Measurements from ENCODE around the gene AKAP12. TPM values are rescaled to one million over a fixed set of nuclear protein-coding genes. Genes with fewer than 3 reads are reported as not detected.

The AKAP12 gene
- total RNA-seq, 1 donor from 2014 or later, result 40.8 TPM

DNA sequence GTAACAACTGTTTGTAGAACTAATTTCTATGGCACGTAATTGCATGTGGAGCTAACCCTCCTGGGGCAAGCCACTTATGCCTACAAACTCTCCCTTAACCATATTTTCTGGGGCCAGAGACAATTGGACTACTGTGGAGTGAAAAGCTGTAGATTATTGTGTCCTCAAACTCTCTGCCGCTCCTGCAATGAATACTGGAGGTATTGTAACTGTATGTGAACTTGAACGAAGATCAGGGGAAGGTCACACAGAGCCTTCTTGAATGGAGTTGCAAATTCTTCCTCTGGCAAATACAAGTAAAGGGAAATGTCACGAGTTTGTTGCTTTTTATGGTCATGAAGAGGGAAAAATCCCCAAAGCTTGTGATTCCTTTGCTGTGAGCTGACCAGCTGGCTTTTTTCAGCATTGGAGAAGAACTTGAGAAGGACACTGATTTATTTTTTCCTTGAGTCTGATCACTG lies 18.2 kb downstream of the AKAP12 start:
- H3K36me3 ChIP-seq, result no peaks in the 10 kb centered on the region
- intact Hi-C loops (cut with DNase I), result no loop called here
- H3K9me3 ChIP-seq, result no peaks in the 10 kb centered on the region
- peaks cover 13% of the 10 kb centered on the region for H3K4me1 ChIP-seq
- H3K4me3 ChIP-seq, result no peak overlapping the region
- TF ChIP-seq, protein P1, sequence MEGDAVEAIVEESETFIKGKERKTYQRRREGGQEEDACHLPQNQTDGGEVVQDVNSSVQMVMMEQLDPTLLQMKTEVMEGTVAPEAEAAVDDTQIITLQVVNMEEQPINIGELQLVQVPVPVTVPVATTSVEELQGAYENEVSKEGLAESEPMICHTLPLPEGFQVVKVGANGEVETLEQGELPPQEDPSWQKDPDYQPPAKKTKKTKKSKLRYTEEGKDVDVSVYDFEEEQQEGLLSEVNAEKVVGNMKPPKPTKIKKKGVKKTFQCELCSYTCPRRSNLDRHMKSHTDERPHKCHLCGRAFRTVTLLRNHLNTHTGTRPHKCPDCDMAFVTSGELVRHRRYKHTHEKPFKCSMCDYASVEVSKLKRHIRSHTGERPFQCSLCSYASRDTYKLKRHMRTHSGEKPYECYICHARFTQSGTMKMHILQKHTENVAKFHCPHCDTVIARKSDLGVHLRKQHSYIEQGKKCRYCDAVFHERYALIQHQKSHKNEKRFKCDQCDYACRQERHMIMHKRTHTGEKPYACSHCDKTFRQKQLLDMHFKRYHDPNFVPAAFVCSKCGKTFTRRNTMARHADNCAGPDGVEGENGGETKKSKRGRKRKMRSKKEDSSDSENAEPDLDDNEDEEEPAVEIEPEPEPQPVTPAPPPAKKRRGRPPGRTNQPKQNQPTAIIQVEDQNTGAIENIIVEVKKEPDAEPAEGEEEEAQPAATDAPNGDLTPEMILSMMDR (IDR thresholded peaks at IDR 0.05), result no peak
- H3K27ac ChIP-seq, result no peak overlapping the region
- ATAC-seq (no peak), DNase-seq (no peak)
- H3K27me3 ChIP-seq, result no peaks in the 10 kb centered on the region

DNA sequence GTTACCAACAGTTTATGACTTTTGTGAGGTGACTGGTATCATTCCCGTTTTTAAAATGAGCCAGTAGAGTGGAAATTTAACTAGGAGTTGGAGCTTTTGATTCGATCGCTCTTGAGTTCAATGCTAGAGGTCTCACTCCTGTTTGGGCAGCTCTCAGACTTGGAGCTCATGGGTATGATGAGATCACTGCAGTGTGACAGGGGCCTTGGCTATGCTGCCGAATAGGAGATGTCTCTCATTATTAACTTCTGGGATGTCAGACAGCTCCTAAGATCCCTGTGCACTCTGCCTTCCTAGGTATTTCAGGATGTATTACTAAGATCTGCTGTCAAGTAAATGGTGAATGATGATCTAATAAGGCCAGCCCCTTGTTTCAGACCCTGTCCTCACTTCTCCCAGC lies 20.4 kb downstream of the AKAP12 start:
- no peaks in the 10 kb centered on the region for H3K9me3 ChIP-seq
- ATAC-seq, result no peak
- DNase-seq, result no peak
- no peaks in the 10 kb centered on the region for H3K27me3 ChIP-seq
- intact Hi-C loops (cut with DNase I), result no loop called here
- H3K4me3 ChIP-seq, result no peak overlapping the region
- peaks cover 6% of the 10 kb centered on the region for H3K4me1 ChIP-seq
- TF ChIP-seq, protein P1 (IDR thresholded peaks at IDR 0.05), result no peak
- no peak overlapping the region for H3K27ac ChIP-seq
- no peaks in the 10 kb centered on the region for H3K36me3 ChIP-seq

DNA sequence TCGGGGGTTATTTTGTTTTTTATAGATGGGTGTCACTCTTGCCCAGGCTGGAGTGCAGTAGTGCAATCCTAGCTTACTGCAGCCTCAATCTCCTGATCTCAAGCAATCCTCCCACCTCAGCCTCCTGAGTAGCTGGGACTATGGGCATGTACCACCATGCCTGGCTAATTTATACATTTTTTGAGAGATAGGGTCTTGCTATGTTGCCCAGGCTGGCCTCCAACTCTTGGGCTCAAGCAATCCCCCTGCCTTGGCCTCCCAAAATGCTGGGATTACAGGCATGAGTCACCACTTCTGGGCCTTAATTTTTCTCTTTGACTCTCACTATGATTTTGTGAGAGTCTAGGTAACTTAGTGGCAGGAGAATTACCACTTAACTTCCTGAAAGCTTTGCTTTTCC lies 23.3 kb downstream of the AKAP12 start:
- intact Hi-C loops (cut with DNase I), result no loop called here
- no peak overlapping the region for H3K27ac ChIP-seq
- no peak for DNase-seq
- no peaks in the 10 kb centered on the region for H3K9me3 ChIP-seq
- no peaks in the 10 kb centered on the region for H3K27me3 ChIP-seq
- H3K4me1 ChIP-seq, result no peaks in the 10 kb centered on the region
- ATAC-seq, result no peak
- H3K4me3 ChIP-seq, result no peak overlapping the region
- no peaks in the 10 kb centered on the region for H3K36me3 ChIP-seq
- TF ChIP-seq, protein P1 (IDR thresholded peaks at IDR 0.05), result no peak

- Histone ChIP-seq H3K27ac (no peak overlapping the region), H3K4me3 (no peak overlapping the region), H3K9me3 (no peaks in the 10 kb centered on the region), H3K36me3 (no peaks in the 10 kb centered on the region), H3K27me3 (no peaks in the 10 kb centered on the region), H3K4me1 (no peaks in the 10 kb centered on the region)
- ATAC-seq (peak; percentile 67), DNase-seq (no peak)
- TF ChIP-seq, protein P1 (IDR thresholded peaks at IDR 0.05), result no peak
- intact Hi-C loops (cut with DNase I), result no loop called here
These were observed 24.2 kb downstream of the AKAP12 start for GRCh38 chr6:151263967-151264366.

DNA sequence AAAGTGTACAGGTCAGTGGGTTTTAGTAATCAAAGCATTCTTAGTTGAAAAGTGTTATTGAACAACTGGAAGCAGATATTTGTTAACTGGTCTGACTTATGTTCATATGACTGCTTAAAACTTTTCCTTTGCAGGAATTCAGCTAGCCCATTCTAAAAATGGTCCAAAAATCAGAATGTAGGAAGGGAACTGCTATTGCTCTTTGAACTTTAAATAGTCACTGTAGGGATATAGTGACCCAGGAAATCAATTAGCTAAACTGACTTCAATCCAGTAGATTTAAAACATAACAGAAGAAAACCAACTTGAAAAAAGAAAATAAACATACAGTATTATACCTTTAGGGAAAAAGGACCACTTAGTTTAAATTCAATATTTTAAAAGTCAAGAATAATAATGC lies 25.5 kb downstream of the AKAP12 start:
- no peak for DNase-seq
- H3K27me3 ChIP-seq, result no peaks in the 10 kb centered on the region
- TF ChIP-seq, protein P1 (IDR thresholded peaks at IDR 0.05), result no peak
- ATAC-seq, result no peak
- H3K9me3 ChIP-seq, result no peaks in the 10 kb centered on the region
- no peaks in the 10 kb centered on the region for H3K36me3 ChIP-seq
- H3K27ac ChIP-seq, result no peak overlapping the region
- intact Hi-C loops (cut with DNase I), result no loop called here
- H3K4me1 ChIP-seq, result no peaks in the 10 kb centered on the region
- H3K4me3 ChIP-seq, result no peak overlapping the region
